GM23248 (cell line): Measurements from ENCODE around the gene BAHD1.

ENCODE experiments used
- EZH2 ChIP-seq: fragments of 200-600 bp; sonication (generic); IDR thresholded peaks from 2 replicates; pipeline ENCODE4 v1.6.1; 2018; ENCODE audit warnings: antibody characterized with exemption, mild to moderate bottlenecking; ENCODE audit not compliant: insufficient read depth, poor library complexity, severe bottlenecking
- EZH2phosphoT487 ChIP-seq: fragments of 200-600 bp; sonication (generic); IDR thresholded peaks from 2 replicates; pipeline ENCODE4 v1.6.1; 2018; ENCODE audit warnings: antibody characterized with exemption, moderate library complexity, mild to moderate bottlenecking, low read depth; ENCODE audit not compliant: insufficient read depth

DNA sequence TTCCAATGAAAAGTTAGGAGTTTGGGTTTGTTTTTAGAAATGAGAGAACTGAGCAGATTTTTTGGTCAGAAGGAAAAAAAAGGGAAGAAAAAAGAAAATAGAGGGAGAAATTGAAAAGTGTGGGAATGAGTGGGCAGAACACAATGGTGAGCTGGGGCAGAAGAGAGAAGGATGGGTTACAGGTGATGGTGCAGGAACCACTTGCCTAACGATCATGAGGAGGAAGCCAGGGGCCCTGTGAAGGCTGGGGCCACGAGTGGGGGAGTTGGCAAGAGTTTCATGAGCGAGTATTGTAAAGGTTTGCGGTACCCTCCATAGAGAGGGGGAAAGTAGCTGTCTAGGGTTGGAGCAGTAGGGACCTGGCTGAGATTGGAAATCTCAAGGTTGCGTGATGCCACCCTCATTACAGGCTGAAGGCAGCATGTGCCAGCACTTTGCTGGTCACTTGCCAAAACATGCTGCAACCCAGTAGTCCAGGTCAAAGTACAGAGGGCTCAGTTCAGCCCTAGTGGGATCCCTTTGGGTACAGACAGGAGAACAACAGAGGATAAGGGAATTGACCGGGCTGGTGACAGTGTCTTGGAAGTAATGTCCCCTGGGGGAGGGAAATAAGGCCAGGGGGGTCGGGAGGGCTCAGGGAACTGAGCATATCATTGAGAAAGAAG lies 28.5 kb upstream of the BAHD1 start:
- TF ChIP-seq EZH2phosphoT487, result no peak
- TF ChIP-seq EZH2, result no peak
